ENCODE measurements around the gene NLRC5. TPM values are rescaled to one million over a fixed set of nuclear protein-coding genes. Genes with fewer than 3 reads are reported as not detected.

NLRC5 gene, protein sequence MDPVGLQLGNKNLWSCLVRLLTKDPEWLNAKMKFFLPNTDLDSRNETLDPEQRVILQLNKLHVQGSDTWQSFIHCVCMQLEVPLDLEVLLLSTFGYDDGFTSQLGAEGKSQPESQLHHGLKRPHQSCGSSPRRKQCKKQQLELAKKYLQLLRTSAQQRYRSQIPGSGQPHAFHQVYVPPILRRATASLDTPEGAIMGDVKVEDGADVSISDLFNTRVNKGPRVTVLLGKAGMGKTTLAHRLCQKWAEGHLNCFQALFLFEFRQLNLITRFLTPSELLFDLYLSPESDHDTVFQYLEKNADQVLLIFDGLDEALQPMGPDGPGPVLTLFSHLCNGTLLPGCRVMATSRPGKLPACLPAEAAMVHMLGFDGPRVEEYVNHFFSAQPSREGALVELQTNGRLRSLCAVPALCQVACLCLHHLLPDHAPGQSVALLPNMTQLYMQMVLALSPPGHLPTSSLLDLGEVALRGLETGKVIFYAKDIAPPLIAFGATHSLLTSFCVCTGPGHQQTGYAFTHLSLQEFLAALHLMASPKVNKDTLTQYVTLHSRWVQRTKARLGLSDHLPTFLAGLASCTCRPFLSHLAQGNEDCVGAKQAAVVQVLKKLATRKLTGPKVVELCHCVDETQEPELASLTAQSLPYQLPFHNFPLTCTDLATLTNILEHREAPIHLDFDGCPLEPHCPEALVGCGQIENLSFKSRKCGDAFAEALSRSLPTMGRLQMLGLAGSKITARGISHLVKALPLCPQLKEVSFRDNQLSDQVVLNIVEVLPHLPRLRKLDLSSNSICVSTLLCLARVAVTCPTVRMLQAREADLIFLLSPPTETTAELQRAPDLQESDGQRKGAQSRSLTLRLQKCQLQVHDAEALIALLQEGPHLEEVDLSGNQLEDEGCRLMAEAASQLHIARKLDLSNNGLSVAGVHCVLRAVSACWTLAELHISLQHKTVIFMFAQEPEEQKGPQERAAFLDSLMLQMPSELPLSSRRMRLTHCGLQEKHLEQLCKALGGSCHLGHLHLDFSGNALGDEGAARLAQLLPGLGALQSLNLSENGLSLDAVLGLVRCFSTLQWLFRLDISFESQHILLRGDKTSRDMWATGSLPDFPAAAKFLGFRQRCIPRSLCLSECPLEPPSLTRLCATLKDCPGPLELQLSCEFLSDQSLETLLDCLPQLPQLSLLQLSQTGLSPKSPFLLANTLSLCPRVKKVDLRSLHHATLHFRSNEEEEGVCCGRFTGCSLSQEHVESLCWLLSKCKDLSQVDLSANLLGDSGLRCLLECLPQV (N-terminal part only)
- 4.2 TPM for polyA plus RNA-seq (ENCODE audit: insufficient read length)

DNA sequence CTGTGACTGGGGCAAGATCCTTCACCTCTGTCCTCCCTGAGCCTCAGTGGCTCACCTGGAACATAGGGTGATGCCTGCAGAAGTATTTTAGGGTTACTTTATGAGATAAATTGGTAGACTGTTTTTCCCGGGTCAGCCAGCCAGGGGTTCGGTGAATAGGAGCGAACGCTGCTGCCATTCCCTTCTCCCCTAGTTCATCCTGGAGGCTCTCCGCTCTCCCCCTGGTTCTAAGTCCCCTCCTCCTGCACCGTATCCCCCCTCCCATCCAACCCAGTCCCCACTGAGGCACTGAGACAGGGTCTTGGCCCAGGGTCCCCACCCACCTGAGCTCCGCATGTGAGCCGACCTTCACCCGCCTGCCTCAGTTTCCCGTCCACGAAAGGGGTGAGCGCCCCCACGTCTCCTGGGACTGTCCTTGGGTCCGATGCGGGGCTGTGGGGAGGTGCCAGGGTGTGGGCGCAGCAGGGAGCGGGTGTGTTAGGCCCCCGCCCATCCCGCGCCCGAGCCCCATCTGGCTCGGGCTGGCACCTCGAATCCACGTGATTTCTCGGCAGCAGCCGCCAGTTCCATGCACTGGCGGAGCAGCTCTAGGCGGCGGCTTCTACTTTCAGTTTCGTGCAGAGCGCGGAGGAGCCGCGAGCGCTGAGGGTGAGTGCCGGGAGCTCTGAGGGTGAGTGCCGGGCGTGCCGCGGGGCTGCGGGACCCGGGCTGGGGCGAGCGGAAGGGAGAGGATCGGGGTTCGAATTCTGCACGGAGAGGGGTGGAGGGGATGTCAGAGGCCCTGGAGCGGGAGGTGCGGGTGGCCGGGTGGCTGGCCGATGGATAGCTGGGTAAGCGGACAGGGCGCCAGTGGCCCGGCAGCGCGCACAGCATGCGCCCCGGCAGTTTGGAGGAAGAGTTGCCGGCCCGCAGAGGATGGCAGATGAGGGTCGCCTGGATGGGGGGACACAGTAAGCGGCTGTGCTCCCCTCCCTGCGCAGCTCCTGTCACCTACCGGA is at the start of gene NLRC5:
NLRC5 (plus strand) TSS at position 610 of the 998 bp plus-strand sequence. CDS start 31,156 bp downstream, outside the sequence.
- peak; percentile 76 for DNase-seq

DNA sequence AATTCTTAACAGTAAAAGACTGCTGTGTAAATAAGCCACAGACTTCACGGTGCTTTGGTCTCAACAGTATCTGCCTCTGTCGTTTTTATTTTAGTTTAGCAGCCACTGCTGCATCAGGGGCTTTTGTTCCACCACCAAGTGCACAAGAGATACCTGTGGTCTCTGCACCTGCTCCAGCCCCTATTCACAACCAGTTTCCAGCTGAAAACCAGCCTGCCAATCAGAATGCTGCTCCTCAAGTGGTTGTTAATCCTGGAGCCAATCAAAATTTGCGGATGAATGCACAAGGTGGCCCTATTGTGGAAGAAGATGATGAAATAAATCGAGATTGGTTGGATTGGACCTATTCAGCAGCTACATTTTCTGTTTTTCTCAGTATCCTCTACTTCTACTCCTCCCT is 49.6 kb upstream of the NLRC5 start:
- no peak for DNase-seq

DNA sequence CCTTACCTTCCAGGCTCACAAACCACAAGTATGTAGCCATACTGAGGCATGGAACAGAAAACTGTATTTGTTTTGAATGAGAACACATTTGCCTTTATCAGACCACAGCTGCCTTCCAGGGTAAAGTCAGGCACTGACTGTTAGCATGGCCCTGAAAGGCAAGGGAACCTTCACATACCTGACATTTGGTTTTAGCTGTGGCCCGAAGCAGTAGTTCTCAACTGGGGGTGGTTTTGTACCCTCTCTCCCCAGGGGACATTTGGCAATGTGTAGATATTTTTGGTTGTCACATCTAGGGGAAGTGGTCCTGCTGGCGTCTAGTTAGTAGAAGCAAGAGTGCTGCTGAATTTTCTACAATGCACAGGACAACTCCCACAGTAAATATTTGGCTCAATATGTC is 48.3 kb upstream of the NLRC5 start:
- DNase-seq: no peak

DNA sequence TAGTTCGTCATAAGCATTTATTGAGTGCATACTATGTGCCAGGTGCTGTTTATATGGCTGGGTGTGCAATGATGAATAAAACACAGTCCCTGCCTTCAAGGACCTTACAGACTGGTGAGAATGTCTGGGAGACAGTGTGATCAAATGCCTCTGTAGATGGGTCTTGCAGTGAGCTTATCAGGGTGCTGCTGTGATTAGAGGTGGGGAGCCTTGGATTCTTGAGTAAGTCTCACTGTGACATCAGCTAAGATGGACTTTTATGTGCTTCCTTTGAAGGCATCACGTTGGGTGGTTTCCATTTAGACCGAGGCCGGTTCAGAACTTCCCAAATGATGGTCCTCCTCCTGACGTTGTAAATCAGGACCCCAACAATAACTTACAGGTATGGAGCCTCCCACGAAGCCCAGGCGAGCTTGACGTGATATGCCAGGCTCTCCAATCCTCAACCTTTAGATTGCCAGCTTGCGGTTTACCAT is 47.5 kb upstream of the NLRC5 start:
- no peak for DNase-seq

DNA sequence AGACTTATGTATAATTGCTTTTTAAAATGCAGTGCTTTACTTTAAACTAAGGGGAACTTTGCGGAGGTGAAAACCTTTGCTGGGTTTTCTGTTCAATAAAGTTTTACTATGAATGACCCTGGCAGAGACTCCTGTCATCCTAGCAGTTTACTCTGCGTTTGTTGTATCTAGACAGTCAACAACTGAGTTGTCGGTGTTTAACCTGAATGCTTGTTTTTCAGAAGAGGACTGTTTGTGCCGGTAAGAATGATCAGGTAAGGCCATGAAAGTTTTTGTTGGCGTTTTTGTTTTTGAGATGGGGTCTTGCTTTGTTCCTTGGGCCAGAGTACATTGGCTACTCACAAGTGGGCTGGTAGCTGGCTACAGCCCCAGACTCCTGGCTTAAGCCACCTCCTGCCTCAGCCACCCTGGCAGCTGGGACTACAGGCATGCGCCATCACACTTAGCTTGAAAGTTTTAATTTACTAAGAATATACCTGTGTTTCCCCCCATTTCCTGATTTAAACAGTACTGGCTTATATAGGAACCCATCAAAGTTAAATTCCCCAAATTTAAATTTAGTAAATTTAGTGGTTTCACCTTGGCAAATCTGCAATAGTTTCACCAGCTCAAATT is 45.5 kb upstream of the NLRC5 start:
- DNase-seq: no peak

DNA sequence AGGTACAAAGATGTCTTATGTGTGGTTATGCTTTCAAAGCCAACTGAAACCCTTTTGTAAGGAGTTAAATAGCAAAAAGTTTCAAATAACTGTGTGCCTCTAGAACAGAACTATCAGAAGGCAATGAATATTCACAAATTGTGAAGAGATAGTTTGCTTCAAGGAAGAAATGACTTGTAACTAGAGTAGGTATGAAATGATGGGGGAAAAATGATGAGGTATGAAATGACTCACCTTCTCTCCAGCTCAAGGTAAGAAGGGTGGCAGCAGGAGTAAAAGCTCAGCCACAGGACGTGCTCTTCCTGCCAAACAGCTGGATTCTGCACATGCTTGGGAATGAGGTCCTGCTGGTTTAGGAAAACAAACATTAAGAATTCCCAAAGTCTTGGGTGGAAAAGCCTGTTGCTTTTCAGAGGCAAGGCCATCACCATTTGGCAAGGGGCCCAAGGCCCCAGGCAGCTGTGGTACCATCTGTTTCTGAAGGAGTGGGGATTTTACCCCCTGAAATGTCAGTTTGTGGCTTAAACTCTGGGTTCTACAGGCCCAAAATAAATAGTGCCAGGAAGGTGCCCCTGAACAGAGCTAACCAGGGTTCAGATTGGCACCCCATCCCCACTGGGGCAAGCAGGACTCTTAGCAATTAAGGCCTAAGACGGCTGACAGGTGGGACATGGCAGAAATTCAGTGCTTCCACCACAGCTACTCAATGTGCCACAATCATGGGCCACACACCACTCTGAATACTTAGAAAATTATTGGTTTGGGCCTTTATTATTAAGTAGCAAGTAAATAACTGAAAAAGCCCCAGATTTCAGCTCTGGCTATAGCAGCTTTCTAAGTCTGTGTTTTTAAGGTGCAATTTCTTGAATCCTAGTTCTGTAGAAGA is 44.2 kb upstream of the NLRC5 start:
- DNase-seq: no peak

DNA sequence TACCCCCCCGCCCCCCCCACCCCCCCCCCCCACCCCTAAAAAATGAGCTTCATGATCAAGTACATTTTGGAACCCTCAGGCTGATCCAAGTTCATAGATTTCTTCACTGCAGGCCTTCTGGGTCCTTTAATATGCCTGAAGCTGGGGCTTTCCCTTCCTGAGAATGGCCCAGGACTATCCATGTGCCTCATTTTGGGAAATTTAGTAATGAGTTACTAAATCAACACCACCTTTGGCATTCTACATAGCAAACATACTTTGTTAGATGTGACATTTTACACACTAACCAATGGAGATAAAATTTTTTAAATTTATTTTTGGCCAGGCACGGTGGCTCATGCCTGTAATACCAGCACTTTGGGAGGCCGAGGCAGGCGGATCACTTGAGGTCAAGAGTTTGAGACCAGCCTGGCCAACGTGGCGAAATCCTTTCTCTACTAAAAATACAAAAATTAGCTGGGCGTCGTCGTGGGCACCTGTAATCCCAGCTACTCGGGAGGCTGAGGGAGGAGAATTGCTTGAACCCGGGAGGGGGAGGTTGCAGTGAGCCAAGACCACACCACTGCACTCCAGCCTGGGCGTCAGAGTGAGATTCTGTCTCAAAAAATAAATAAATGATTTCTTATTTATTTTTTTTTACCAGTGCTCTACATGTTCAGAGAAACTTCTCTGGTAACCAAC is 43.4 kb upstream of the NLRC5 start:
- DNase-seq: no peak

DNA sequence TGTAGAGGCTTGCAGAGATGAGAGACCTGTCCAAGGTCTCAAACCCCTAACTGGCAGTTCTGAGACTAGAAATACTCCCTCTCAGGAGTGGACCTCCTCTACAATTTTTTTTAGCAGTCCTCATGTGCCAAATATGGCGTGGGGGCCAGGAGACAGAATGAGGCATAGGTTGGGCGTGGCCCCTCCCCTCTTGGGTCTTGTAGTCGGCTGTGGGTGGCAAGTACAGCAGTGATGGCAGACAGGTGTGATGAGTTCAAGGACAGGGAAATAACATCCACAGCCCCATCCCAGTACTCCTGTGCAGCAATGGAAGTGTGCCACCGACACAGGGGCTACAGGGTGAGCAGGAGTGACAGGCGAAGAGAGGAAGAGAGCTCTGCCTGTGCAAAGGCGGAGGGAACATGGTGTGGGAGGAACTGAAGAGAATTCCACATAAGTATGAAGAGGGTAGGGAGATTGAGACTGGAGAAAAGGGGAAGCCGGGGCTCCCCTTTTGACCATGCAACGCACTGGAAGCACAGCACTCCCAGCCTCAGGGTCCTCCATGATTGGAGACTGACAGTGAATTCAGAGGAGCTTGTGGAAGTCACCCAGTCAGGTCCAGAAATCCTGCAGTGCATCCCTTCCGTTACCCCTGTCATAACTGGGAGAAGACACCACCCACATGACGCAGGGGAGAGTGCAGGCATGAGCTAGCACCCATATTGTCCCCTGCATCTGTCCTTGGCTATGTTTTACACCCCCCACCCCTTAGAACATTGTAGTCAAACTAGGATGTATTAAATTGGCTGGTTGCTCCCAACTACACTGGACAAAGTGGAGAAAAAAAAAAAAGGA is 42.4 kb upstream of the NLRC5 start:
- DNase-seq: no peak

DNA sequence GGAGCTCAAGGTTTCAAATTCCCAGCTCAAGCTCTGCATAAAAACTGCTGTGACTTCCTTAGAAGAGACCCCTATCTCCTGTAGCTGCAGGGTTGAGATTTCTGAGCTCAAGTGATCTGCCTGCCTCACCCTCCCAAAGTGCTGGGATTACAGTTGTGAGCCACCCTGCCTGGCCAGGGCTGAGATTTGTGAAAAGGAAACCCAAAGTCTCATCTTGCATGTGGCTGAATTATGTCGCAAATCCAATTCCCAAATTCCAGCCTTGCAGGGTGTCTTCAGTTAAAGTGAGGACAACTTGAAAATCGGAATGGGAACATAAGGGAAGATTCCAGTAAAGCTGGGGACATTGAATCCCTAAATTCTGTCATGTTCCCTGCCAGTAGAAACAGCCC is 41.8 kb upstream of the NLRC5 start:
- no peak for DNase-seq

DNA sequence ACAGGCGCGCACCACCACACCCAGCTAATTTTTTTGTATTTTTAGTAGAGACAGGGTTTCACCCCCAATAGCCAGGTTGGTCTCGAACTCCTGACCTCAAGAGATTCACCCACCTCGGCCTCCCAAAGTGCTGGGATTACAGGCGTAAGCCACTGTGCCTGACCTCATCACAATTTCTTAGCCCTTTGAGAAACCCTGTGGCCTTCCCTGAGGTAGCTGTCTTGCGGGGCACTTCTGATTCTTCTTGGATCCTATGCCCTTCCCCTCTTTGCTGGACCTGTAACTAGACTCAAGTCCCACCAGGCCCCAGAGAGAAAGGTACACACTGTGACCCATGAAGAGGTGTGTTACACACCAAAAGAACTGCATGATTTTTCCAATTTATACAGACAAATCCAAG is 41.1 kb upstream of the NLRC5 start:
- no peak for DNase-seq

DNA sequence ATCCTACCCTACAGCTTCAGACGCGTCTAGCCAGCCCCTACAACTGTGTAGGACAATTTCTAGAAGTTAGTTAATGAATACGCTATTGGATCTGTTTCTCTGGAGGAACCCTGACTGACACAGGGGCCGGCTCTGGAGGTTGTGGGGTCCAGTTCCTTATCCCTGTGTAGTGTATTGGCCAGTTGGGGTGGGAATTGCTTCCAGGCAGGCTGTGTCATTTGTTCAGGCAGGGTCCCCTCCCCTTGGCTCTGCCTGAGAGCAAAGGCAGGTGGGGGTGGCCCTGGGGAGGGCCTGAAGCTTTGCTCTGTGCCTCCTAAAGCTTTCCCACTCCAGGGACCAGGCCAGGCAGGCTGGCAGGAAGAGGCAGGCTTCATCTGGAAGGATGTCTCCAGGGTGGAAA is 39.3 kb upstream of the NLRC5 start:
- DNase-seq: no peak

DNA sequence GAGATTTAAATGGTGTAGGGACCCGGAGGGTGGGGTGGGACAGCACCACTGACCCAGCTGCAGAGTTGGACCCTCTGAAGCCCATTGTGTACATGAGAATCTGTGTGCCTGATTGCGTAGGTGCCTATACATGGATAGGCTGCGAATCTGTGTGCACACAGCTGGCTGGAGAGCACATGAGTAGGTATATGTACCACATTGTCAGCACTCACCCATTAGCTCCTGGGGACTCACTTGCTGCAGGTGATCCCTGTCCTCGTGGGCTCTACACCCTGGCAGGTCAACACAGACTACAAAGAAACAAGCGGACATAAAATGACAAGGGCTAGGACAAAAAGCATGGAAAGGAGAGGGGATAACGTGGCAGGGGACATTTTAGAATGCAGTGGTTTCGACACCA is 38.9 kb upstream of the NLRC5 start:
- DNase-seq: no peak

DNA sequence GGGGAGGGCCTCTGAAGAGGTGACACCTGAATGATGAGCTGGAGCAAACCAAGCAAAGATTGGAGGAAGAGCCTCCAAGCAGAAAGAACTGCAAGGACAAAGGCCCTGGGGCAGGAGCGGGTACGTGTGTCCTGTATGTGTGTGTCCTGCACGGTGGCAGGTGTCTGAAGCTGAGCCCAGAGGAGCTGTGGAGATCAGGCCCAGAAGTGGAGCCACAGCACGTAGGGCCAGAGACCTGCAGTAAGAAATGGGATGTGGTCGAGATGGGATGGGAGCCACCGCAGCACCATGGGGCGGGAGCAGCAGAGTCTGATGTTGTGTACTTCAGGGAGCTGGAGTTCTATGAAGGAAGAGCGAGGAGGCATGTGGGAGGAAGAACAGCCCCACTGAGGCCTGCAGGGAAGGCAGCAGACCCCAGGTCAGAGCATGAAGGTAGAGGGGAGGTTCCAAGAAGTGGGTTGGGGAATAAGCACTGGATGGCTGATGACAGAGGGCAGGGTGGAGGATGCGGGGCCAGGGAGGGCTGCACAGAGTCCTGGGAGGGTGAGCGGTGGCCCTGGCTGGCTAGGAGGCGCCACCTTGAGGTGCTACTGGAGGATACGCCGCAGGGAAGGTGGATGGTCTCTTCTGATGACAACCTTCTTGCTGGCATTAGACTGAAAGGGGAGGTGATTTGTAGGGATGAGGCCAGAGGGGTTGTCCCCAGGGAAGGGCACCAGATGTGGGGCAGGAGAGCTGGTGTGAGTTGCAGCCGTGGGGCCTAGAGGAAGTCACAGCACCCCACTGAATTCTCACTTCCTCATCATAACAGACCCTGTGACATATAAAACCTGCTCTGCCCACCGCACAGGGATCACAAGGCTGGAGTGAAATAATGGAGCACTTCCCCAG is 38.2 kb upstream of the NLRC5 start:
- no peak for DNase-seq

DNA sequence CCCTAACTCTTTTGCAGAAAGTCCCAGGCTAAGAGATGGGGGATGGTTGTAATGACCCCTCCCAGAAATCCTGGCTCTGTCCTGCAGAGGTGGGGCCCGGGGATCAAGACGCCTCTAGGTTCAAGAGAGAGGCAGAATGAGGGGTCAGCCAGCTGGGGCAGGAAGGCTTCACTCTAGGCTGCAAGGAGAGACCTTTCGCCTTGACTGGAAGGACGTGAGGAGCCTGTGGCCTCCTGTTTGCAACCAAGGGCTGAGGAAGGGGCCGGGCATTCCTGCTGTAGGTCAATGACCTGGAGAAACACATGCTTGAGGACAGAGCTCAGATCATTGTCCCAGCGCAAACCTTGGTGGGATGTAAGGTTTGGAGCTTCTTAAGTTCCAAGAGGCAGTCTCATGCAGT is 36.4 kb upstream of the NLRC5 start:
- no peak for DNase-seq

DNA sequence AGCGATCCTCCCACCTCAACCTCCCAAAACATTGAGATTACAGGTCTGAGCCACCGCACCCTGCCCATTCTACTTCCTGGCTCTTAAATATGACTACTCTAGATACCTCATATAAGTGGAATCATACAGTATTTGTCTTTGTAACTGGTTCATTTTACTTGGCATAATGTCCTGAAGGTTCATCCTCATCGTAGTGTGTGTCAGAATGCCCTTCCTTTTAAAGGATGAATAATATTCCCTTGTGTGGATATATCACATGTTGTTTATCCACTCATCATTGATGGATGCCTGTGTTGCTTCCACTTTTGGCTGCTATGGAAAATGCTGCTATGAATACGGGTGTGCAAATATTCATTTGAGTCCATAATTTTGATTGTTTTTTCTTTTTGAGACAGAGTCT is 33.3 kb upstream of the NLRC5 start:
- no peak for DNase-seq

DNA sequence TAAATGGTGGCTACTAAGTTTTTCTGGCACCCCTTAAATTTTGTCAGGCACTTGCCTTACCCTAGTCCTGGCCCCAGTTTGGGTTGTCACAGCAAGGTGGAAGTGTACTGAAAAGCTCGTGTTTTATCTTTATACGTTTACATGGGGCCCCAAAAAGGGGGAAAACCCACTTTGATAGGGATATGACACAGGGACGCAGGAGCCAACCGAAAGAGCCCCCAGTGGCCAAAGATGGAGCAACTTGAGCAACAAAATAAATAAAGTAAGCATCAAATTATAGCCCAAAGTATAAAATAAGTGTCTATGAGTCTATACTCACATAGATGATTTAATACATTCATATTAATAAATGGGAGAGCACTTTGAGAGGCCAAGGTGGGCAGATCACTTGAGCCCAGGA is 32.6 kb upstream of the NLRC5 start:
- DNase-seq: no peak

DNA sequence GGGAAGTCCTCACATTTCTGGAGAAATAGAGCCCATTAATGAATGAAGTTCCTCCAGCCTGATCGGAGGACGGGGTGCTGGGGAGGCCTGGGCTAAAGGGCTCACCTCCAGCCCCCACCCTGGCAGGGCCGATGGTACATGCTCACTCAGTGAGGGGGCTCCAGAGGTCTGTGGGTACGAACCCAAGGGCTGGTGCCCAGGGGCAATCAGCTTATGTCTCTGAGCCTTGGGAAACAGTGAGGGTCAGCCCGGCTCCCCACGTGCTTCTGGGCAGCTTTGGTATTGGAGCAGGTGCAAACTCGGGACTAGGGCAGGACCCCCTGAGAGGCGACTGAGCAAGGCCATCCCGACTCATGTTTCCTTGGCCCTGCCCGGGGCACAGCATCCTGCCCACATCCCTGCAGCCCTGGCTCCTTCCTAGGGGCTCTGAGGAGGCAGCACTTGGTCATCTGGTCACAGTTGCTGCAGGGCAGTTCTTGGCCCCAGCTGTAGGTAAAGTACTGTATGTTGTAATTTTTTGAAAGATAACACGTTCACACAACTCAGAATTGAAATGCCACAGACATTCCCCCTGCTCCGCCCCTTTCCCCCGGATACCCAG is 28.6 kb upstream of the NLRC5 start:
- DNase-seq: no peak

Measured in hindlimb muscle (tissue), 1 donor.